Cardiac fibroblast (primary cell): ENCODE results near the gene SH3RF2.
A peak's percentile ranks its signal among the peaks of the same experiment; 100 is the strongest.

Experiments used
- DNase-seq, 2 donors: peaks; one replicate each; pipeline versions ENCODE4 v3.0.0 to v3.0.0-alpha.2; 2010; ENCODE audit warnings: low read depth in 2 of 2
- H3K4me3 ChIP-seq, 2 donors: replicated peaks in 1 of 2; 1 replicate in 1 of 2; 2 replicates in 1 of 2; pipeline ENCODE4 v1.5.1; 2011; ENCODE audit warnings: low read depth in 2 of 2, low read length in 2 of 2, mild to moderate bottlenecking in 2 of 2, moderate library complexity in 1 of 2
- TF ChIP-seq, protein P1 (sequence below): IDR thresholded peaks from one replicate; pipeline ENCODE4 v1.5.1; 2011; ENCODE audit warnings: low read depth, mild to moderate bottlenecking, low read length, inconsistent platforms

The SH3RF2 gene

DNA sequence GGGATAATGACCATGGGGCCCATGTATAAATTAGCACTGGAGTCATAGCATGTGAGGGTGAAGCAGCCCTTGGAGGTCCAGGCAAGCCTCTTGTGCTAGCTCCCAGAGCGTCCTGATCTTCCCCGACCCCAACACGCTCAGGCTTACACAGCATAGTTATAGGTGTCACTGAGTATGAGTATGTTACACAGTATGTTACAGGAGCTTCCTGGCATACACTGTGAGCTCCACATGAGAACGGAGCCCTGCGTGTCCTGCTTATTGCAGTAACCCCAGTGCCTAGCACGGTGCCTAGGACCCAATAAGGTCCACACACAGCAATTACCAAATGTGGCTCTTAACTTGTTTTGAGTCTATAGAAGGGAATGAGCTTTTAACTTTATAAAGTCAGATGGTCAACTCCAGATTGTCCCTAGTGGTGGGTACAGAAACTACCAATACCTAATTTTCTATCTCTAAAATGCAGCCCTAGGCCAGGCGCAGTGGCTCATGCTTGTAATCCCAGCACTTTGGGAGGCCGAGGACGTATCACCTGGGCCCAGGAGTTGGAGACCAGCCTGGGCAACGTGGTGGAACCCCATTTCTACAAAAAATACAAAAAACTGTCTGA is 104.9 kb downstream of the SH3RF2 start:
- H3K4me3 ChIP-seq, result no peak overlapping the region
- TF ChIP-seq, protein P1, sequence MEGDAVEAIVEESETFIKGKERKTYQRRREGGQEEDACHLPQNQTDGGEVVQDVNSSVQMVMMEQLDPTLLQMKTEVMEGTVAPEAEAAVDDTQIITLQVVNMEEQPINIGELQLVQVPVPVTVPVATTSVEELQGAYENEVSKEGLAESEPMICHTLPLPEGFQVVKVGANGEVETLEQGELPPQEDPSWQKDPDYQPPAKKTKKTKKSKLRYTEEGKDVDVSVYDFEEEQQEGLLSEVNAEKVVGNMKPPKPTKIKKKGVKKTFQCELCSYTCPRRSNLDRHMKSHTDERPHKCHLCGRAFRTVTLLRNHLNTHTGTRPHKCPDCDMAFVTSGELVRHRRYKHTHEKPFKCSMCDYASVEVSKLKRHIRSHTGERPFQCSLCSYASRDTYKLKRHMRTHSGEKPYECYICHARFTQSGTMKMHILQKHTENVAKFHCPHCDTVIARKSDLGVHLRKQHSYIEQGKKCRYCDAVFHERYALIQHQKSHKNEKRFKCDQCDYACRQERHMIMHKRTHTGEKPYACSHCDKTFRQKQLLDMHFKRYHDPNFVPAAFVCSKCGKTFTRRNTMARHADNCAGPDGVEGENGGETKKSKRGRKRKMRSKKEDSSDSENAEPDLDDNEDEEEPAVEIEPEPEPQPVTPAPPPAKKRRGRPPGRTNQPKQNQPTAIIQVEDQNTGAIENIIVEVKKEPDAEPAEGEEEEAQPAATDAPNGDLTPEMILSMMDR, result peak; percentile 44
- peak in 1 of 2 donors; percentile 24 for DNase-seq

DNA sequence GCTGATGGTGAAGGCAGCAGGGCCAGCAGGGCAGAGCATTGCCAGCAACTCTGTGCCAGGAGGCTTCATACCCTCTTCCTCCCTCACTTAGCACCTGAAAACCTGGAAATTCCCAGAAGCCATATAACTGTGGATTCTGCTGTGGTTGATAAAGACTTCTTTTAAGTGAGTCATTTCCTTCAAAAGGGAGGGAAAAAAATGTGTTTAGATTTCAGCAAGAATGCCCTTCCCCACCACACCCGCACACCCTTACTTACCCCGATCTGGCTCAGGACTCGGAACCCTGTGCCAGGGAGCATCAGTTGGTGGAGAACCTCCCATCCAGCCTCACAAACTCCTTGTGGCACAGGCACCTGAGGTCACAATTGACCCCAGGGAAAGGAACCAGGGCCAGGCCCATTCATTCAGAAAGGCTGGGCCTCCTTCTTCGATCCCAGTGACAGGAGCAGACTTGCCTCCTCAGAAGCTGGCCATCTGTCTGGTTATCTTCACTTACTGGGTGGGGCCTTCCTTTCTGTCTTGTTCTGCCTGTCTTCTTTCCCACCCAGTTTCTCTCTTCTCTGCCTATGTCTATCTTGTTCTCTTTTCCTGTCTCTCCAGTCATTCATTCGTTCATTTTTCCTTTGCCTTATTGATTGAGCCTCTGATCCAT is 106.4 kb downstream of the SH3RF2 start:
- TF ChIP-seq, protein P1, result no peak
- no peak overlapping the region for H3K4me3 ChIP-seq
- DNase-seq, result peak; percentile 57 to 68

DNA sequence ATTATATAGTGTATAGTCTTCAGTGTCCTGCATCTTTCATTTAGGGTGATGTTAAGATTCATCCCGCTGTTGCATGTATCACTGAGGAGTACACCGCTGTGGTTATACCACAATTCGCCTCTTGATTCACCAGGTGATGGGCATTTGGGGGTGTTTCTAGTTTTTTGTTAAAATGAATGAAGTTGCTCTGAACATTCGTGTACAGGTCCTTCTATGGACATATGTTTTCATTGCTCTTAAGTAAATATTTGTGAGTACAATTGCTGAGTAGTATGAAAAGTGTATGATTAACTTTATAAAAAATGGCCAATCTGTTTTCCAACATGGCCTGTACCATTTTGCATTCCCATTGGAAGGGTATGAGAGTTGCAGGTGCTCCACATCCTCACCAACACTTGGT is 107.3 kb downstream of the SH3RF2 start:
- H3K4me3 ChIP-seq, result no peak overlapping the region
- TF ChIP-seq, protein P1, result no peak
- DNase-seq, result no peak

DNA sequence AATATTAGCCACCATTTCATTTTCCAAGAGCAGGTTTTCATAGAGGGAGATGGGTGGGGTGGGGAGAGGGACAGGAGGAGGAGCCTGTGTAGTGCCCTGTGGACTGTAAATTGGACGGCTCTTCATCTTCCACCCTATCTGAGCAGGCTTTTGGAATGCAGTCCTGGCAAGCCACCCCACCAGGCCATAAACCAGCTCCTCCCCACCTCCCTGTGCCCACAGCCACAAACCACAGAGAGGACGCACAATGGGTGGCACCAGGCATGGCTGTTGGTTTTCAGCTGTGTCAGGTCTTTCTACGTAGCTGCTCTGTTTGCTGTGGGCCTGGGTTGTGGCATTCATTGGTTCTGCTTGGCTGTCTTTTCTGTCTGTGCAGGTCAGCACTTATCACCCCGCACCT is 111.0 kb downstream of the SH3RF2 start:
- TF ChIP-seq, protein P1, result no peak
- DNase-seq, result no peak
- no peak overlapping the region for H3K4me3 ChIP-seq

DNA sequence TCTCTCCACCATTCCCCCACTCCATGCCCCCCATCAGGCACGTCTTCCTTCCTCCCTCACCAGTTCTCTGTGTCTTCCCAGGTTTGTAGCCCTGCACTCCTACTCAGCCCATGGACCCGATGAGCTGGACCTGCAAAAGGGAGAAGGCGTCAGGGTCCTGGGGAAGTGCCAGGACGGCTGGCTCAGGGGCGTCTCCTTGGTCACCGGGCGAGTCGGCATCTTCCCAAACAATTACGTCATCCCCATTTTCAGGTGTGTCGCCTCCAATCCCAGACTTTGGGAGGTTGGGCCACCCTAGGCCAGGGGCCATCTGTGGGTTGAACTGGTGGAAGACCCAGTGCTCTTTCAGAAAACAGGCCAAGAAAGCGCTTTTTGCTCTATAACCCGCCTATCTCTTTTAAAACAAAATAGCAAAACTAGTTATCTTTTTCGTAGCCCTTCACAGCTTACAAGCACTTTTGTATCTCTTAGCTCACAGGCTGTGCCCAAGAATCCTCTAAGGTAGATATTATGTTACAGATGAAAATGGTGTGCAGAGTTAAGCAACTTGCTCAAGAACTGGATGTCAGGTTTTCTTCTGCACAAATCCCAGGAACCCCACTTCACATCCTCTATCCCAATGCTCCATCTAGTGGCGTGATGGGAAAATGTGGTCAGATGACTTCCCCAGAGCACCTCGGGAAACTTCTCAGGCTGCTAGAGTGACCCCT is 112.8 kb downstream of the SH3RF2 start:
- H3K4me3 ChIP-seq, result no peak overlapping the region
- peak; percentile 86 for DNase-seq
- TF ChIP-seq, protein P1, result peak; percentile 78

DNA sequence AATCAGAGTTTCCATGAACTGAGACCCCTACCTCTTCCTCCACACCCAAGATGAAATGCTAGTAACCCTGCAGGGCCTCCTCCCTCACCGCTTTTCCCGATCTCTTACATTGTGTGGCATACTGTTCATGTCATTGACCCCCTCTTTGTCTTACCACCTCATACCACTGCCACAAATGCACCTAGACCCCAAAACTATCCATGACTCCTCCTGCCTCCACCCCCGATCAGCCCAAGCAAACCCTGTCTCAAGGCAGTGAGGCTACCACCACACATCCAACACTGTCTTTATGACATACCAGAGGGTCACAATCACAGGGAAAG is 113.3 kb downstream of the SH3RF2 start:
- DNase-seq, result no peak
- TF ChIP-seq, protein P1, result no peak
- H3K4me3 ChIP-seq, result no peak overlapping the region
